GM11168 (cell line): Measurements from ENCODE around the gene KRTAP12-4.
"Not testable (repeated sequence)": the region's sequence is repeated elsewhere in the genome, so short reads cannot be mapped to it uniquely, and the experiment has no call there.

Experiments used
- in situ Hi-C: fragments of 300-500 bp; cut with MboI; formaldehyde crosslinking; loops from one replicate; pipeline ENCODE4 v1.12.0; 2022; ENCODE audit warnings: low sequenced_read_pairs; ENCODE audit not compliant: unreplicated experiment

KRTAP12-4 gene

GRCh38 chr21:44614161-44614631, 40.3 kb downstream of the KRTAP12-4 start:
- in situ Hi-C loops: no loop called here

- in situ Hi-C loops: no loop called here
Observed at GRCh38 chr21:44613386-44614155, 40.9 kb downstream of the KRTAP12-4 start.

- in situ Hi-C loops: no loop called here
Observed at GRCh38 chr21:44612669-44613229, 41.7 kb downstream of the KRTAP12-4 start.

GRCh38 chr21:44612029-44612486, 42.4 kb downstream of the KRTAP12-4 start, which contains the start of gene KRTAP10-8:
Gene KRTAP10-8 (plus strand): TSS chr21:44612079. CDS start chr21:44612101, 22 bp downstream.
- in situ Hi-C loops: no loop called here

GRCh38 chr21:44611551-44611950, 42.9 kb downstream of the KRTAP12-4 start:
- in situ Hi-C loops: no loop called here

GRCh38 chr21:44610157-44610843, 44.2 kb downstream of the KRTAP12-4 start:
- in situ Hi-C loops: not testable (repeated sequence)

- in situ Hi-C loops: no loop called here
Observed at GRCh38 chr21:44609193-44609592, 45.3 kb downstream of the KRTAP12-4 start.

GRCh38 chr21:44606495-44606894, 48.0 kb downstream of the KRTAP12-4 start:
- in situ Hi-C loops: no loop called here
